Stimulated activated CD4-positive, alpha-beta T cell treated with anti-CD3 and anti-CD28 coated beads, Interleukin-1b, Interleukin-23, amount 100 ng/mL, for 4 hours (primary cell): Measurements from ENCODE around the gene DENND1C.

Source experiments
- DNase-seq, 2 donors: peaks; one replicate each; pipeline ENCODE4 v3.0.0-alpha.2; 2020; ENCODE audit warnings: low read depth in 2 of 2

Gene DENND1C

DNA sequence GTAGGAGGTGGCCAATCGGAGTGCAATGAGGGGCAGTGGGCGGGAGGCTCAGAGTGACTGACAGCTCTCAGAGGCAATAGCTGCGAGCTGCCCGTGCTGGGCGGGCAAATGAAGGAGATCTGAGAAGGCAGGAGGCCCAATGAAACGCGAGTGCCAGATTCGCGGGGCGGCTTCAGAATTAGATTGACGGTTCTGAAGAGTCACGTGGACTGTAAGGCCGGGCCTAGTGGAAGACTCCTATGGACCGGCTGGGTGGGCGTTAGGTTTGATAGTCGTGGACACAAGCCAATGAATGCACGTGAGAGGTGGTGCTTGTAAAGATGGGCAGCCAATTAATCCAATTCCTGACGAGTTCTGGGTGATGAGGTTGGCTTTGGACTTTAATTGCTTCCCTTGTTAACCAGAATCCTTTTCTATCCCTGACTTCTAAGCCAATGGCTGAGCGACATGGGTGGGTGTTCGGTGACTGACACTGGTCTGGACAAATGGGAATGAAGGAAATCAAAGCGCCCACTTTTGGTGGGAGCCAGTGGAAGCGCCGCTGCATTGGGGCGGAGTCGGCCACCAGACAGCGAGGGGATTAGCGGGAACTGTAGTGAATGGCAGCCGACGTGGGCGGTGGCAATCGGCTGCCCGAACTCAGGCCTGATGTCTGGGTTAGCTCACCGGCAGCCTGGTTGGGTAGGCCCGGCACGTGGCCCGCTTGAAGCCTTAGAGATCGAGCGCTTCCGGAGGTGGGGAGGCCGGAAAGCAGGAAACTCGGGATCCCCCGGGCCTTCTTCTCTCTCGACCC is 56.5 kb downstream of the DENND1C start:
- peak; percentile 96 to 97 for DNase-seq

DNA sequence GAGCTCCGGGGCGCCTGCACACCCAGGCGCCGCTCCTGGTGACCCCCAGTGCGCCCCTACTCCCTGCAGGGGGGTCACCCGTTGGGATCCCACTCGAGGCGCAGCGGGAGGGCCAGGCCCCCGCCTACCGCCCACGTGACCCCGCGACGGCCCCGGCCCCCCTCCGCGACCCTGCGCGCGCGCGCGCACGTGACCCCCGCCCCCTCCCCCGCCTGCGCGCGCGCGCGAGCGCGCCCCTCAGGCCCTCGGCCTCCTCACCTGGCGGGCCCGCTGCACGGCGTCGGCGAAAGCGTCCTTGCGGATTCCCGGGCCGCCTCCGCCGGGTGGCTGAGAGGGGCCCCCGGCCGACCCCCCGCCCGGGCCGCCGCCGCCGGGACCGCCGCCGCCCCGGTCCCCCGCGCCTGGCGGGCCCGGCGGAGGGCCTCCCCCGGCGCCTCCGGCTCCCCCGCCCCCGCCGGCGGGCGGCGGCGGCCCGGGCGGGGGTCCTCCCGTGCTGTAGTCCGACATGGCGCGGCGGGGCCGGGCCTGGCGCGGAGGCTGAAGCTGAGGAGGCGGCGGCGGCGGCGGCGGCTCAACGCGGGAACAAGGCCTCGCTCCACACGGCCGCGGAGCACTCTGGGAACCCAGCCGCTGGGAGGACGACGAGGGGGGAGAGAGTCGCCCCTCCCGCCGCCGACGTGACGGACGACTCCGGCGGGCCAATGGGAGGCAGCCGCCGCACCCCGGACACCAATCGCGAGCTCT is 57.2 kb downstream of the DENND1C start, which contains the start of gene KHSRP:
KHSRP (minus strand) TSS at position 617 of the 744 bp plus-strand sequence; CDS start at position 507, 110 bp downstream.
- peak; percentile 25 to 44 for DNase-seq

DNA sequence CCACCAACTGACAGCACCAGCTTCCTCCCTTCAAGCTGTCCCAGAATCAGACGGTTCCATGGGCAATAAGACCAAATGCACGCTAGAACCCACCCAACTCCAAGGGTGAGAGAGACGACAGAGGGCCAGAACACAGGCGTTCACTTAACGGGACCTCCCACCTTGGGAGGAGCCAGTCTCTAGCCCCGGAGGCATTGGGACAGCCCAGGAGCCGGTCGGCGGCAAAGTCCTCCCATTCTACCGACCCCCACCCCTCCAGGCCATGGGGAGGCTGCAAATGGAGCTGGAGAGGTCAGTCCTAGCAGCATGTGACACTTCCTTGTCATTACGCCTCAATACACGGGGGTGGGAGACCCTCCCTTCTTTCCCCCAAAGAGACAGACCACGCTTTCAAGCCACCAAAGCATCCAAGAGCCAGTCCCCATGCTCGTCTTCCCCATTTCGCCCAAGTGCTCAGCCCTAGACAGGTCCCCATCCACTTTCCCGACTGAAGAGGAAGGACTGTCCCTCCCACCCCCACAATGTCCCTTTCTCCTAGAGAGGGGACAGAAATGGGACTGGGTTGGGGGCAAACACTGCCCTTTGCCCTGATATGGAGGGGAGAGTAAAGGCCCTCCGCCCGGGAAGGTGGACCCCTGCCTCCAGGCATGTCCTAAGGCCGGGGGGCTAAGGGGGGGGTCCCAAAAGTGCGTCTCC is 57.9 kb downstream of the DENND1C start:
- no peak for DNase-seq

DNA sequence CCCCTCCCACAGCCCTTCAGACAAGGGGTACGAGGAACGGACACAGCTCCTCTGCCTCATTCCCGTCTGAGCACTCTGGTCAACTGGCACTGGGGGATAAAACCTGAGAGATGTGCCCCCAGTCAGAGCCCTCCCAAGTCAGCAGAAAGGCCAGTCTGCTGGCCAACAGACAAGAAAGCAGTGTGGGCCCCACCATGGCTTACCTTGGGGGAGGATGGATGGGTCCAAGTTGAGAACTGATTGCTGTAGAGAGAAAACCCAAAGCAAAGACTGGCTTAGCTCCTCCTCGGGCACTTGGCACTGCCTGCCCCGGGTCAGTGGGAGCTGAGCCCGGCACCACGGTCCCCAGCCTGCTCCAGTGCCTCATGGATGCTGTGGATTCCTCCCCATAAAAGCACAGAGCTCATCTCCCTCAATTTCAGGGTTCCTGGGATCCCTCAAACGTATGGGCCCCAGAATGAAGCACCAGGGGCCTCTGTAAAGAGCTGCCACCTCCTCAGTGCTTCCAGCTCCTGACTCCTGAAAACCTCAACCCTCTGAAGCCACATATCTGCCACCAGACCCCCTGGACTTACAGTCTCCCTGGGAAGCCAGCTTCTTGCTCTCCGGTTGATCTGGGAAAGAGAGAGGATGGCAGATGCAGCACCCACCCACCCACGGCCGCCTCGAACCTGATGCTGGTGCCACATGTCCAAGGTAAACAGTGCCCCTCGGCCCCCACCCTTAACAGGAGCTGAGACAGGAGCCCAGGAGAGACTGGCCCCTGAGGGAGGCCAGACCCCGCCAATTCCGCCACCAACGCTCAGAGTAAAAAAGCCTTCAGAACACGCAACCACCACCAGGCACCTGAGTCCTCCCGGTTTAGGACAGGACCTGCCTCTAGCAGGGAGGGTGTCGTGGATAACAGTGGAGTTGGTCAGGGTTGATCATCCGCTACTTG is 60.2 kb downstream of the DENND1C start:
- no peak for DNase-seq

- no peak for DNase-seq
Measured at GRCh38 chr19:6418562-6418932, 63.0 kb downstream of the DENND1C start.

DNA sequence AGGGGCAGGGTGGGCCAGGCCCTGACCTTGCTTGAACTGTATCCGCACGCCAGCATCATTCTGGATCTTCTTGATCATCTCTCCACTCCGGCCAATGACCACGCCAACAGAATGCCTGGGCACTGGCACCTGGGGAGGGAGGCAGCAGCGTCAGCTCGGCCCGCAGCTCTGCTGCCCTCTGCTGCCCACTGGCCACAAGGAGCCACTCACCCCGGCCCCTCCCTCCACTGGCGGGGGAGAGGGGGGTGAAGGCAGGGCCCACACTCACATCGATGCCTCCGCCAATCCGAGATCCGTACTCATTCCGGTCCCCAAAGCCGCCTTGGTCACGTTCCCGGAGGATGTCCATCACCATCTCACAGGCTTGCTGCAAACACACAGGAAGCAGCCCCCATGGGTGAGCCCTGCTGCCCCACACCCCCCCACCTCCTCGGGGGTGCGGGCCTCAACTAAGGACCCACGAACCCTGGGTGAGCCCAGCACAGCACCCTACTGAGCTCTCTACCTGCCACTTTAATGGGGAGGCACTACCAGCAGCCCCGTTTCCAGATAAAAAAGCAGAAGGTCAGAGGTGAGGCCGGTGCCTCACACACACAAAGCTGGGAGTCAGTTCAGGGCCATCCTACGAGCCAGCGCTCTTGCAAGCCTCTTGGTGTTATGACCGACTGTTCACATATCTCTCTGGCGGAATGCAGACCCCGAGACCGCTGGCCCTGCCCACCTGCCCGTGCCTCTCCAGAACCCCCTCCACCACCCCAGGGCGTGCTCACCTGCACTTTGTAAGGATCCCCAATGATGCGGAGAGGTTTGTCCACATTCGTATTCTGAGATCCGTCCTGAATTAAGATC is 63.6 kb downstream of the DENND1C start:
- DNase-seq: no peak
